NCI-H146 (cell line): Measurements from ENCODE around the gene EHBP1.

ENCODE experiments used
- DNase-seq: peaks from one replicate; lab custom pipeline; 2025; lab: John Stamatoyannopoulos, UW

The EHBP1 gene

DNA sequence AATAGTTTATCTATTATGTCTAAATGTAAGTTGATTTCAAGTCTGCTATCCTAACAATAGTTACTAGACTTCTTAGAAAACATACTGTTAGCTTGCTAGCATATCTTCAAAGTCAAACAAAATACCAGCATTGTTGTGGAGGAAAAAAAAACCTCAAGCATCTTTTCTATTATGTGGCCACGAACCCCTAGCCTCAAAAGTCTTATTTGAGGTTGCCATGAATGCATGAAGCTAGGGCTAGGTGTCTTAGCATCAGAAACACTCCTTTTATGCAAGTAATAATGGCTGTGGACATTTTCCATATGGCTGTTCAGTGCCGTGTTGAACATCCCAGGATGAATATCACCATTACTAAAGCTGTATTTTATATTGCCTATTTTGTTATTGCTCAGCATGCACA lies 258.5 kb downstream of the EHBP1 start:
- no peak for DNase-seq

DNA sequence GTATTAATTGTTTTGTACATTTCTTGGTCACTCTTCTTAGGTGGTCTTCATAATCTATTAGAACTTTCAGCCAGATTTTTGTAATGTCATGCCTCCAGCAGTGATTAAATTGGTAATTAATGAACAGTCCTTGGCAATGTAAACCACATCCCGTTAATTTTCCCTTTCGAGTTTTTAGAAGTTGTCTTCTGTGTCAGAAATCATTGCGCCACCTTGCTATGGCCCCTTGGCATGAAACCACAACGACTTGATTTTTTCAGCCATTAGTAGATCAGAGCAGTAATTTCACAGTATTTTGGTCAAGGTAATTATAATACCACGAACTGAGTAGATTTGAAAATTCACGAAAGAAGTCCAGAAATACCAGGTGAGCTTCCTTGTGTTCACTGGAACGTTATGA lies 259.2 kb downstream of the EHBP1 start:
- no peak for DNase-seq

DNA sequence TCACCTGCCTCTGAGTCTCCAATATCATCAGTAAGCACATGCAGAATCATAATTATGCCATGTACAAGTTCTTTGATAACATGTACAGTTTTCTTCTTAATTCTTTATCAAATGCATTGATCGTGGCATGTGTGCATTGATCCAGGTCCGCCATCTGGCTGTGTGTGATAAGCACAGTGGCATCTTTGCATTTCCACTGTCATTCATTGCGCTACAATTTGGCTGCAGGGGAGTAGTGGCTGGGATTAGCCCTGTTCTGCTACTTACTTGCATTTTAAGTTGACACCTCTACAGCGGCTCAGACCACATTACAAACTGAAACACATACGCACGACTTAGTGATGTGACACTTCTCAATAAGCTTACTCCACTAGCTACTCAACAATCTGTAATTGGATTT lies 261.5 kb downstream of the EHBP1 start:
- no peak for DNase-seq

GRCh38 chr2:62968168-62968567 lies 262.7 kb downstream of the EHBP1 start:
- DNase-seq: no peak

DNA sequence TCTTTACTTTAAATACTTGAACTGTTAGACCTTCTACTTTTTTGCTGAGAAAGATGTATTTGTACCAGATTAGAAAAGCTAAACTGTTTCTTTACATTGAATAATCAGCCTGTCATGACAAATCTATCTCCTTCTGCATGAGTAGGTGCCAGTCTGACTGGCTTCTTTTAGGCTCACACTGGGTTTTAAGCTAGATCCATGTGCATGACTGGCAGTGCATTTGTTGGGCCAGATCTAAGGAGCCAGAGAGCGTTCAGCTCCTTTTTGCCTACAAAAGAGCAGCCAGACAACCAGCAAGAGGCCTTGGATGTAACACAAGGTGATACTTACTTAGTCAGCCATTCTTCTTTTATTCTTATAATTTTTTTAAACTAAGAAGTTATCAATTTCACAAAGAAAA lies 263.2 kb downstream of the EHBP1 start:
- no peak for DNase-seq

- no peak for DNase-seq
Measured at GRCh38 chr2:62971936-62972335, 266.4 kb downstream of the EHBP1 start.

DNA sequence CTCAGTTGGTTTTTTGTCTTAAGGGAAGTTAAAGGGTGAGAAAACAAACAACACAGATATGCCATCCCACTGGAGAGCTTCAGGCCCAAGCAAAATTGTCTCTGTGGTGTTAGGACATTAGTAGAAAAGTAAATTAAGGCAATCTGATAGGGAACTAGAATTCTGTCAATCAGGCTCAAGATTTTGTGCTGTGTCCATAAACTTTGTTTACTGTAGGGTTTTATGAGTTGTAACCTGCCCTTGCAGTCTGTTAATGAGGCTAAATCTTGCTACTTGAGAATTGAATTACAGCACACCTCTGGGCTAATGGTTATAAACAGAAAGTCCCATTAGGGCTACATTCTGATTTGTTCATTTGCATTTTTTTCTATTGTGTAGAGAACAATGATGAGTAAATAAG lies 267.1 kb downstream of the EHBP1 start:
- DNase-seq: no peak

DNA sequence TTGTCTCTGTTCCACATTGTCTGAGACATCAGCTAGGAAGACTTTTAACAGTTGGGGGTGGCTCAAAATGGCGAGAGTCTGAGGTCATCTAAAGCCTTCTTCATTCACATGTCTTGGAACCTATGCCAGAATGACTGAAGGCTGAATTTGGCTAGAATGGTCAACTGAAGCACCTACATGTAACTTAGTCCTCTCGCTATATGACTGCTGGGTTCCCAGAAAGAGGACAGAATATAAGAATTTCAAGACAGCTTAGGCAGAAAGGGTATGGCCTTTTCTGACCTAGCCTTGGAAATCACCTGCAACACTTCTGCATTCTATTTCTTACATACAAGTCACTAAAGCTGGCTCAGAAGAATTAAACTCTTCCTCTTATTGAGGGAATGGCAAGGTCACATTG lies 269.5 kb downstream of the EHBP1 start:
- DNase-seq: no peak

- no peak for DNase-seq
Measured at GRCh38 chr2:62991605-62992004, 286.1 kb downstream of the EHBP1 start.

DNA sequence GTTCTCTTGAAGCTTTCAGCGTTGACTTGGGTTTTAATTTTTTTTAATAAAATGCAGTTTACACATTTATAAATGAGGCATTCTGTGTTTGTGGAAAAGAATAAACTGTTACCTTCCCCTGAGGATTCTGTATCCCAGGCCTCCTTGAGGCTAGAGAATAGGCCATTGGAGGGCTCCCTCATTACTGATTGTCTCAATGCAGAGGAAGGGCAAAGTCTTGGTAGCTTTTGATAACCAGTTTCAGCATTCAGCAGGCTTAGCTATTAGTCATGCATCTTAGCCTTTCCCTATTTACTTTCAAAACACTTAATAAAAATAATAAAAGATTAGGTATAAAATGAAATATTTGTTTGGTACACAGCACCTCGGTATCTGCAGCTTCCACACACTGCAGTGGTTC lies 287.0 kb downstream of the EHBP1 start:
- no peak for DNase-seq

- no peak for DNase-seq
Measured at GRCh38 chr2:62994206-62994605, 288.7 kb downstream of the EHBP1 start.

- DNase-seq: no peak
Measured at GRCh38 chr2:62996534-62997186, 291.1 kb downstream of the EHBP1 start.

GRCh38 chr2:62998949-62999348 lies 293.4 kb downstream of the EHBP1 start:
- no peak for DNase-seq

DNA sequence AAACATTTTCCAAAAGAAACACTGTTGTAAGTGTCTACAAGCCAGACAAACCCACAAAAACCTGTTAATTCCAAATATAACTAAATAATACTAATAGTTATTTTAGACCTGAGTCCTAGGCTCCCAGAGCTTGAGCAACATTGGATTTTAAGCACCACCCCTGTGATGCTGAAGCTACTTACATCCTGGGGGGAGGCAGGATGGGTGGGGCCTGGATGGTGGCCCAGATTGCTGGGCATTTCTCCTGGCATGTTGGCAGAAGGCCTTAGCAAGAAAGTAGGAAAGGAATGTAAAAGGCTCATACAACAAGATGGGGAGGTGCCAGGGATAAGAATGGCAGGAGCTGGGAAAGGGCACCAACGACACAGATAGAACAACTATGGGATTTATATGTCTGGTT lies 294.4 kb downstream of the EHBP1 start:
- DNase-seq: no peak

GRCh38 chr2:63000801-63001200 lies 295.3 kb downstream of the EHBP1 start:
- no peak for DNase-seq

DNA sequence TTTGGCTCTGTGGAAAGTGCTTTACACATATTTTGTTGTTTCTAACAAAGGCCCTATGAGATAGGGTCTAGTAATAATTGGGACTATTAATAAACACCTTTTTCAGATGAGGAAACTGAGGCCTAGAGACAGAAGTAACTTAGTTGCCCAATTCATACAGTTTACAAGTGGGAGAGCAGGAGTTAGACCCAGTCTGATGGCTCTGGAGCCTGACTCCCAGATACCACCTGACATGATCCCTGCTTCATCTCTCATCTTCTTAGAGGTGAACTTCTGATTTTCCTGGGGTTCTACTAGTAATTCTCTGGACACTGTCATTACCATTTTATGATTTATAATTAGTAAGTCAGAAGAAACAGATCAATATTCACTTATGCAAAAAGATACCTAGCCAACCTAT lies 296.1 kb downstream of the EHBP1 start:
- DNase-seq: no peak

DNA sequence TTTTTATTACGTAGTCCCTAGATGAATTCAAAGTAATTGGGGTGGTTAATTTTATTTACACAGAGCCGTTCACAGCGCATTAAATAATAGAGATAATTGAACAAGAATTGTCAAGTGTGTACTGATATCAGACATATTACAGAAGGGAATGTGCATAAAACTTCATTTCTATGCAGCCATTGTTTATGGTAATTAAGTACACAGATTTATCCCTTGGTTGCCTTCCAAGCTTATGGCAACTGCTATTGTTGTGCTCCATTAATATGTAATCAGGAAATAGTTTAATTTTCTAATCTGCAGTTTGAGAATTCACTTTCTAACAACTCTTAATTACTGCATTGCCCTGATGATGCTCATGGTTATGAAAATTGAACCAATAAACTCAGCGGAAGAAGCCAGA lies 297.8 kb downstream of the EHBP1 start:
- peak; percentile 5 for DNase-seq

GRCh38 chr2:63007813-63008458 lies 302.4 kb downstream of the EHBP1 start:
- DNase-seq: no peak

- DNase-seq: no peak
Measured at GRCh38 chr2:63008838-63009237, 303.3 kb downstream of the EHBP1 start.

GRCh38 chr2:63009490-63009889 lies 304.0 kb downstream of the EHBP1 start:
- DNase-seq: no peak

GRCh38 chr2:63012541-63012940 lies 307.0 kb downstream of the EHBP1 start:
- no peak for DNase-seq

GRCh38 chr2:63013438-63013837 lies 307.9 kb downstream of the EHBP1 start:
- no peak for DNase-seq

- no peak for DNase-seq
Measured at GRCh38 chr2:63015389-63015788, 309.9 kb downstream of the EHBP1 start.

DNA sequence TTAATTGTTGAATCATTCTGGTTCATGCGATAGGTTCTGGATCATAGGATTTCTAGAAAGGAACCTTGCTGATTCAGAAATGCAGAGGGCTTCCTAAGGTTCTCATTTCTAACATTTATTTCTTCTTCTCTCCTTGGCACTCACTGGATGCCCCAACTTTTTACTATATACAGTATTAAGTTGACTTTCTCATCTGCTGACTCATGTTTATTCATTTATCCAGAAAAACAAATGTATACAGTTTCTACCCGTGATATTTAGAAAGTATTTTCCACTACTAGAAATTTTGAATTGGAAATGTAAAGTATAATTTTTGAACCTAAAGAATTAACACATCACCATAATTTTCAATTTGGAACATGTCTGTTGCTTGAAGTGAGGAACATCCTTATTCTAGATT lies 312.9 kb downstream of the EHBP1 start:
- no peak for DNase-seq
